ENCODE data around the gene GAS1. TPM values are rescaled to one million over a fixed set of nuclear protein-coding genes. Genes with fewer than 3 reads are reported as not detected.

Gene GAS1
- total and polyA plus RNA-seq, 2 of the 8 experiments (the other 6 are each of a cell fraction or from before 2014, with no cell fraction given) = 2.8 to 5.7 TPM

DNA sequence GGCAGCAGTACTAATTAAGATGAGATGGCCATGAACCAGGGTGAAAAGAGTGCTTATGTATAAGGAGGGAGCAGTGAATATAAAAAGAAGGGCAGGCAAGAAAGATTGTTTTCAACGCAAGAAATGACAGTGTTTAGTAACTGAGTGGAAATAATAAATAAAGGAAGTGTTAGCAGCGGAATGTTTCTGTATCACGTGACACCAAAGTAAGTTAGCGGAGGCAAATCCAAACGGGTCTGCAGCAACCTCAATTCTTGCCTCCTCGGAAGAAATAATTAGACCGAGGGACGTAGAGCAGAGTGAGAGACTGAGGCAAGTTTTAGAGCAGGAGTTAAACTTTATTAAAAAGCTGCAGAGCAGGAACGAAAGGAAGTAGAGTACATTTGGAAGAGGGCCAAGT lies 15.4 kb upstream of the GAS1 start (continued):
- no peak for TF ChIP-seq TEAD4 (IDR thresholded peaks at IDR 0.05; ENCODE audit: low read depth, low read length)
